Suppressor macrophage treated with lipopolysaccharide for 4 hours (primary cell): Measurements from ENCODE around the gene MYO1D.

Source experiments
- DNase-seq: peaks from one replicate; pipeline ENCODE4 v3.0.0-alpha.2; 2020

Gene MYO1D

GRCh38 chr17:32609884-32610650, 266.9 kb downstream of the MYO1D start:
- no peak for DNase-seq

- DNase-seq = peak; percentile 23
Measured at GRCh38 chr17:32609085-32609484, 267.8 kb downstream of the MYO1D start.

GRCh38 chr17:32608267-32608666, 268.7 kb downstream of the MYO1D start:
- DNase-seq = no peak

- no peak for DNase-seq
Measured at GRCh38 chr17:32604966-32605365, 272.0 kb downstream of the MYO1D start.

GRCh38 chr17:32602396-32602795, 274.5 kb downstream of the MYO1D start:
- no peak for DNase-seq

GRCh38 chr17:32601866-32602265, 275.1 kb downstream of the MYO1D start:
- no peak for DNase-seq

- no peak for DNase-seq
Measured at GRCh38 chr17:32596628-32597027, 280.3 kb downstream of the MYO1D start.

- no peak for DNase-seq
Measured at GRCh38 chr17:32596206-32596605, 280.7 kb downstream of the MYO1D start.

- DNase-seq = no peak
Measured at GRCh38 chr17:32593003-32593402, 283.9 kb downstream of the MYO1D start.

GRCh38 chr17:32591405-32591804, 285.5 kb downstream of the MYO1D start:
- no peak for DNase-seq

- no peak for DNase-seq
Measured at GRCh38 chr17:32590974-32591373, 285.9 kb downstream of the MYO1D start.

- DNase-seq = no peak
Measured at GRCh38 chr17:32588982-32589381, 287.9 kb downstream of the MYO1D start.

- DNase-seq = no peak
Measured at GRCh38 chr17:32588135-32588534, 288.8 kb downstream of the MYO1D start.

- DNase-seq = no peak
Measured at GRCh38 chr17:32586666-32587065, 290.3 kb downstream of the MYO1D start.

- DNase-seq = no peak
Measured at GRCh38 chr17:32584792-32585191, 292.1 kb downstream of the MYO1D start.

GRCh38 chr17:32583053-32583452, 293.9 kb downstream of the MYO1D start:
- no peak for DNase-seq

- DNase-seq = peak; percentile 11
Measured at GRCh38 chr17:32575852-32576251, 301.1 kb downstream of the MYO1D start.

- DNase-seq = no peak
Measured at GRCh38 chr17:32570081-32570396, 306.9 kb downstream of the MYO1D start.

- peak; percentile 10 for DNase-seq
Measured at GRCh38 chr17:32569171-32570080, 307.5 kb downstream of the MYO1D start.

- DNase-seq = no peak
Measured at GRCh38 chr17:32568705-32569104, 308.2 kb downstream of the MYO1D start.

GRCh38 chr17:32567511-32567910, 309.4 kb downstream of the MYO1D start:
- no peak for DNase-seq

- DNase-seq = no peak
Measured at GRCh38 chr17:32567086-32567485, 309.8 kb downstream of the MYO1D start.

- no peak for DNase-seq
Measured at GRCh38 chr17:32566303-32566702, 310.6 kb downstream of the MYO1D start.

- DNase-seq = no peak
Measured at GRCh38 chr17:32565401-32565800, 311.5 kb downstream of the MYO1D start.
